H1 (cell line): ENCODE measurements around the gene SSH2. TPM values are rescaled to one million over a fixed set of nuclear protein-coding genes. Genes with fewer than 3 reads are reported as not detected.

Experiments
- CTCF ChIA-PET: fragments of 300-600 bp; sonication (Branson Sonifier 250); formaldehyde crosslinking; loops from one replicate; lab custom pipeline; 2021; ENCODE audit not compliant: partially characterized antibody; lab: Charles Lee
- POLR2A ChIA-PET: fragments of 300-600 bp; sonication (Branson Sonifier 250); formaldehyde crosslinking; loops from one replicate; lab custom pipeline; 2021; ENCODE audit warnings: inconsistent platforms; ENCODE audit not compliant: partially characterized antibody; lab: Charles Lee
- DNase-seq, 2 experiments: peaks; one replicate each; pipeline versions ENCODE4 v3.0.0 to v3.0.0-alpha.2; 2010 to 2022; ENCODE audit warnings: low spot score in 2 of 2, low read depth in 1 of 2, mixed read lengths in 1 of 2
- FAIRE-seq: peaks from 2 replicates; lab custom pipeline; 2011; peaks lifted over from hg19 to GRCh38; lab: Jason Lieb, UNC
- H2AFZ ChIP-seq: 2 replicates; pipeline ENCODE4 v1.8.1; 2012; ENCODE audit warnings: low read length, inconsistent platforms
- H2AK5ac ChIP-seq: 2 replicates; pipeline ENCODE4 v1.6.1; 2013; ENCODE audit warnings: low read depth, low read length
- H2BK120ac ChIP-seq: replicated peaks from 2 replicates; pipeline ENCODE3; 2013; ENCODE audit warnings: low read depth, low read length, inconsistent platforms
- H2BK12ac ChIP-seq: 2 replicates; pipeline ENCODE4 v1.6.1; 2013; ENCODE audit warnings: low read depth, low read length
- H2BK15ac ChIP-seq: 2 replicates; pipeline ENCODE4 v1.6.1; 2013; ENCODE audit warnings: low read length
- H2BK20ac ChIP-seq: 2 replicates; pipeline ENCODE4 v1.6.1; 2013; ENCODE audit warnings: low read length
- H2BK5ac ChIP-seq: 2 replicates; pipeline ENCODE4 v1.6.1; 2013; ENCODE audit warnings: low read depth, low read length
- H3K14ac ChIP-seq: 2 replicates; pipeline ENCODE4 v1.6.1; 2013; ENCODE audit warnings: inconsistent platforms; ENCODE audit not compliant: insufficient read length
- H3K18ac ChIP-seq: 2 replicates; pipeline ENCODE4 v1.6.1; 2013; ENCODE audit warnings: low read length; ENCODE audit errors: extremely low read depth
- H3K23ac ChIP-seq: 2 replicates; pipeline ENCODE4 v1.6.1; 2013; ENCODE audit warnings: inconsistent platforms; ENCODE audit not compliant: insufficient read length
- H3K23me2 ChIP-seq: 2 replicates; pipeline ENCODE4 v1.6.1; 2013; ENCODE audit warnings: low read depth, low read length
- H3K27ac ChIP-seq: 2 replicates; pipeline ENCODE4 v1.6.1; 2011; ENCODE audit warnings: low read depth, low read length, inconsistent platforms
- H3K27me3 ChIP-seq, 4 experiments: replicated peaks in 1 of 4; 1 replicate in 1 of 4; 2 replicates in 3 of 4; pipeline versions ENCODE4 v1.6.1 to v1.8.1; 2011 to 2013; ENCODE audit warnings: low read length in 3 of 4, mild to moderate bottlenecking in 3 of 4, inconsistent platforms in 2 of 4, mixed read lengths in 2 of 4, moderate library complexity in 1 of 4; ENCODE audit not compliant: control insufficient read depth in 3 of 4, insufficient read depth in 3 of 4; ENCODE audit errors: extremely low read depth in 1 of 4
- H3K36me3 ChIP-seq, 4 experiments: 2 replicates each; pipeline versions ENCODE4 v1.6.1 to v1.8.1; 2011 to 2013; ENCODE audit warnings: mild to moderate bottlenecking in 4 of 4, low read length in 3 of 4, moderate library complexity in 2 of 4, control low read depth in 1 of 4, inconsistent platforms in 1 of 4; ENCODE audit not compliant: insufficient read depth in 4 of 4, control insufficient read depth in 2 of 4
- H3K4ac ChIP-seq: replicated peaks from 2 replicates; pipeline ENCODE3; 2013; ENCODE audit warnings: low read length, low read depth, mixed read lengths, inconsistent platforms; ENCODE audit not compliant: insufficient read length
- H3K4me1 ChIP-seq, 4 experiments: replicated peaks in 1 of 4; 1 replicate in 1 of 4; 2 replicates in 3 of 4; pipeline versions ENCODE4 v1.6.1 to v1.8.1; 2011 to 2013; ENCODE audit warnings: low read length in 3 of 4, inconsistent platforms in 2 of 4, mixed read lengths in 1 of 4; ENCODE audit not compliant: insufficient read depth in 4 of 4, control insufficient read depth in 3 of 4
- H3K4me2 ChIP-seq, 2 experiments: 2 replicates each; pipeline versions ENCODE4 v1.6.1 to v1.8.1; 2011 to 2013; ENCODE audit warnings: low read depth in 2 of 2, low read length in 2 of 2, control low read depth in 1 of 2, inconsistent platforms in 1 of 2, mild to moderate bottlenecking in 1 of 2; ENCODE audit not compliant: insufficient read depth in 1 of 2
- H3K4me3 ChIP-seq, 4 experiments: fragments of 200-600, 300-600 bp in 1 of 4; sonication (generic), shearing (Covaris generic), sonication (Bioruptor Twin) in 1 of 4; 2 replicates each; pipeline versions ENCODE4 v1.5.1 to v1.8.1; 2011 to 2016; ENCODE audit warnings: low read length in 4 of 4, low read depth in 3 of 4, control low read depth in 2 of 4, inconsistent platforms in 2 of 4, mild to moderate bottlenecking in 2 of 4, mixed read lengths in 1 of 4, moderate library complexity in 1 of 4; ENCODE audit not compliant: insufficient read depth in 2 of 4; ENCODE audit errors: extremely low read depth in 1 of 4
- H3K56ac ChIP-seq: replicated peaks from 2 replicates; pipeline ENCODE3; 2013; ENCODE audit warnings: low read depth, mild to moderate bottlenecking, mixed read lengths, low read length, inconsistent platforms; ENCODE audit not compliant: insufficient read length
- H3K79me1 ChIP-seq: 2 replicates; pipeline ENCODE4 v1.6.1; 2013; ENCODE audit warnings: low read depth, low read length, control low read depth
- H3K79me2 ChIP-seq, 2 experiments: 2 replicates each; pipeline versions ENCODE4 v1.6.1 to v1.8.1; 2012 to 2013; ENCODE audit warnings: low read length in 2 of 2, mild to moderate bottlenecking in 2 of 2, inconsistent platforms in 1 of 2; ENCODE audit not compliant: insufficient read depth in 2 of 2, control insufficient read depth in 1 of 2
- H3K9ac ChIP-seq, 4 experiments: replicated peaks in 1 of 4; 1 replicate in 1 of 4; 2 replicates in 3 of 4; pipeline versions ENCODE4 v1.6.1 to v1.8.1; 2011 to 2013; ENCODE audit warnings: low read depth in 3 of 4, low read length in 3 of 4, control low read depth in 2 of 4, mild to moderate bottlenecking in 2 of 4, moderate library complexity in 2 of 4, inconsistent platforms in 1 of 4; ENCODE audit errors: extremely low read depth in 1 of 4
- H3K9me3 ChIP-seq, 2 experiments: 2 replicates each; pipeline versions ENCODE4 v1.6.1 to v1.8.1; 2012 to 2013; ENCODE audit warnings: mild to moderate bottlenecking in 2 of 2, moderate library complexity in 2 of 2, control low read depth in 1 of 2, inconsistent platforms in 1 of 2, low read depth in 1 of 2, low read length in 1 of 2, mixed read lengths in 1 of 2; ENCODE audit not compliant: insufficient read depth in 2 of 2
- H4K20me1 ChIP-seq, 2 experiments: replicated peaks in 1 of 2; 2 replicates each; pipeline versions ENCODE3 to v1.8.1; 2011 to 2013; ENCODE audit warnings: inconsistent platforms in 2 of 2, low read length in 2 of 2, mild to moderate bottlenecking in 1 of 2; ENCODE audit not compliant: insufficient read depth in 2 of 2, control insufficient read depth in 1 of 2
- H4K5ac ChIP-seq: 2 replicates; pipeline ENCODE4 v1.6.1; 2013; ENCODE audit warnings: low read length, low read depth, mixed read lengths, inconsistent platforms; ENCODE audit not compliant: insufficient read length
- H4K8ac ChIP-seq: 2 replicates; pipeline ENCODE4 v1.8.0; 2013; ENCODE audit warnings: mild to moderate bottlenecking, moderate library complexity, low read length, inconsistent platforms; ENCODE audit not compliant: insufficient read depth; ENCODE audit errors: extremely low read depth
- H4K91ac ChIP-seq: replicated peaks from 2 replicates; pipeline ENCODE3; 2013; ENCODE audit warnings: low read length, mixed read lengths, inconsistent platforms; ENCODE audit not compliant: insufficient read length
- ASH2L ChIP-seq: fragments of 200-600, 300-600 bp; sonication (generic); IDR thresholded peaks from one replicate; pipeline ENCODE4 v1.7.1; 2017; ENCODE audit warnings: low read length
- CEBPB ChIP-seq: IDR thresholded peaks from 2 replicates; pipeline ENCODE4 v1.6.1; 2012; ENCODE audit warnings: low read depth, low read length
- CREB1 ChIP-seq: IDR thresholded peaks from 2 replicates; pipeline ENCODE4 v1.6.1; 2012; ENCODE audit warnings: inconsistent platforms
- EGR1 ChIP-seq: IDR thresholded peaks from 2 replicates; pipeline ENCODE4 v1.6.1; 2011; ENCODE audit warnings: low read depth, low read length, borderline replicate concordance
- EP300 ChIP-seq, 2 experiments: IDR thresholded peaks; 1 replicate in 1 of 2; 2 replicates in 1 of 2; pipeline ENCODE4 v1.6.1; 2011 to 2012; ENCODE audit warnings: low read depth in 2 of 2, low read length in 2 of 2, mild to moderate bottlenecking in 2 of 2, borderline replicate concordance in 1 of 2, inconsistent platforms in 1 of 2, moderate library complexity in 1 of 2
- GTF2F1 ChIP-seq: IDR thresholded peaks from 2 replicates; pipeline ENCODE4 v1.6.1; 2012; ENCODE audit warnings: low read depth, low read length, improper control_type of control experiment, borderline replicate concordance
- KDM5A ChIP-seq: fragments of 200-600 bp; IDR thresholded peaks from 2 replicates; pipeline ENCODE4 v1.7.1; 2012; ENCODE audit warnings: mild to moderate bottlenecking, low read length, inconsistent platforms, mixed read lengths
- RXRA ChIP-seq: IDR thresholded peaks from 2 replicates; pipeline ENCODE4 v1.6.1; 2011; ENCODE audit warnings: low read depth, mild to moderate bottlenecking, low read length, moderate library complexity; ENCODE audit not compliant: insufficient read depth
- SIRT6 ChIP-seq: IDR thresholded peaks from one replicate; pipeline ENCODE4 v1.7.1; 2012; ENCODE audit warnings: low read length, inconsistent platforms
- SRF ChIP-seq: IDR thresholded peaks from 2 replicates; pipeline ENCODE4 v1.6.1; 2011; ENCODE audit warnings: mild to moderate bottlenecking, low read depth, low read length, moderate library complexity
- TBP ChIP-seq: IDR thresholded peaks from 2 replicates; pipeline ENCODE4 v1.6.1; 2011; ENCODE audit warnings: low read depth, low read length, improper control_type of control experiment
- YY1 ChIP-seq: IDR thresholded peaks from 2 replicates; pipeline ENCODE4 v1.6.1; 2011; ENCODE audit warnings: low read depth, mild to moderate bottlenecking, low read length
- WGBS, 2 experiments: shearing (Covaris generic) in 1 of 2; methylation state at CpG; one replicate each; pipeline versions ENCODE4 v1.1.6 to v1.1.7; 2013 to 2015; ENCODE audit warnings: low lambda C conversion rate in 2 of 2, mixed read lengths in 2 of 2, inconsistent platforms in 1 of 2, low coverage in 1 of 2, missing lambda C conversion rate in 1 of 2; ENCODE audit not compliant: insufficient replicate concordance in 2 of 2, insufficient coverage in 1 of 2, insufficient read length in 1 of 2; ENCODE audit errors: extremely low coverage in 1 of 2, missing lambda C conversion rate in 1 of 2; 5-methylcytosine and 5-hydroxymethylcytosine counted together
- polyA plus RNA-seq, 7 experiments: library from polyadenylated mRNA; depleted of rRNA in 3 of 7; stranded (reverse) in 5 of 7; unstranded in 2 of 7; fragments of >200 nt in 5 of 7; fragments of 200-250 nt in 2 of 7; gene quantifications; 1 replicate in 5 of 7; 2 replicates in 1 of 7; 4 replicates in 1 of 7; pipeline versions ENCODE4 v1.2.1 to v1.2.3, GENCODE V29; 2011 to 2013; ENCODE audit warnings: missing spikeins in 2 of 7, mixed read lengths in 2 of 7
- total RNA-seq: library from RNA; stranded (reverse); fragmentation: NEBNext Ultra II Directional; extraction: Animal tissue kit (Norgen Biotek cat#: 25700); gene quantifications from 2 replicates; pipeline ENCODE4 v1.2.1, GENCODE V29; 2021
- TF ChIP-seq, protein P1 (sequence below), 3 experiments: IDR thresholded peaks; 1 replicate in 2 of 3; 2 replicates in 1 of 3; pipeline versions ENCODE4 v1.5.1 to v1.6.1; 2011; ENCODE audit warnings: low read length in 3 of 3, mild to moderate bottlenecking in 3 of 3, inconsistent platforms in 2 of 3, low read depth in 1 of 3, moderate library complexity in 1 of 3; ENCODE audit not compliant: insufficient read depth in 1 of 3; ENCODE audit errors: control extremely low read depth in 1 of 3

Gene SSH2
- total and polyA plus RNA-seq, 2 of the 8 experiments (the other 6 are each of a cell fraction or from before 2014, with no cell fraction given), result 5.2 to 15.9 TPM

DNA sequence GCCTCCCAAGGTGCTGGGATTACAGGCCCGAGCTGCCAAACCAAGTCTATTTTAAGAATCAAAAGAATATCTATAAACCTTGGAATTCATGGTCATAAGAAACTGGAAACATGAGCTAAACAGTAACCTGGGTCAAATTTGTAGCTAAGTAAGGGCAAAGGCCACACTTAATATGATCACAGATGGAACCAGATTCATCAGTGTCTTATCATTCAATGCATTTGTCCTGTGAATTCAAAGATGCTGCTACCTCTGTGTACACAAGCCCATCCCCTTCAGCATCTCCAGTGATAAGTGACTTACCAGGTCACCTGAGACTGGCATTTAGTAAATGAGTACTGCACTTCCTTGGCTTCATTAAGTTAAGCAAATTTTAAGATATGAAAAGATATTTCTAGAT, 108.1 kb downstream of the SSH2 start:
- WGBS, 2 experiments, result 89% methylated on average over 1 of the region's 1 CpG; no CpG with 5 or more reads in 1 of the 2 experiments
- Histone ChIP-seq H3K23ac (no peak overlapping the region), H2BK120ac (no peak overlapping the region), H4K8ac (no peak overlapping the region), H4K20me1 (no peaks in the 10 kb centered on the region), H3K79me2 (no peaks in the 10 kb centered on the region), H3K4me1 (no peaks in the 10 kb centered on the region), H2BK5ac (no peak overlapping the region), H3K9me3 (no peaks in the 10 kb centered on the region), H2BK20ac (no peak overlapping the region), H2AFZ (no peak overlapping the region), H3K27me3 (no peaks in the 10 kb centered on the region; a peak in 1 of 7 replicates), H3K56ac (no peak overlapping the region), H3K9ac (no peak overlapping the region), H3K27ac (no peak overlapping the region), H3K18ac (no peak overlapping the region), H3K79me1 (no peaks in the 10 kb centered on the region), H4K5ac (no peak overlapping the region), H2AK5ac (no peak overlapping the region), H2BK15ac (no peak overlapping the region), H3K4ac (no peak overlapping the region), H3K14ac (no peak overlapping the region), H4K91ac (no peak overlapping the region), H3K4me3 (no peak overlapping the region), H2BK12ac (no peak overlapping the region), H3K36me3 (no peaks in the 10 kb centered on the region), H3K4me2 (no peak overlapping the region), H3K23me2 (no peaks in the 10 kb centered on the region)
- ChIA-PET CTCF (interaction anchor here (0.7 to 2.4 kb wide), 5 partner anchors 14 to 522 kb away, joined by 3 to 9 read pairs (median 5); no protein-coding TSS in a partner anchor), POLR2A (interaction anchor here (1.0 kb wide), 1 partner anchor 108 kb away, joined by 3 read pairs; the partner anchor contains the start of gene SSH2)
- DNase-seq, result no peak
- FAIRE-seq, result no peak
- no peak for TF ChIP-seq EGR1
- TF ChIP-seq, protein P1, sequence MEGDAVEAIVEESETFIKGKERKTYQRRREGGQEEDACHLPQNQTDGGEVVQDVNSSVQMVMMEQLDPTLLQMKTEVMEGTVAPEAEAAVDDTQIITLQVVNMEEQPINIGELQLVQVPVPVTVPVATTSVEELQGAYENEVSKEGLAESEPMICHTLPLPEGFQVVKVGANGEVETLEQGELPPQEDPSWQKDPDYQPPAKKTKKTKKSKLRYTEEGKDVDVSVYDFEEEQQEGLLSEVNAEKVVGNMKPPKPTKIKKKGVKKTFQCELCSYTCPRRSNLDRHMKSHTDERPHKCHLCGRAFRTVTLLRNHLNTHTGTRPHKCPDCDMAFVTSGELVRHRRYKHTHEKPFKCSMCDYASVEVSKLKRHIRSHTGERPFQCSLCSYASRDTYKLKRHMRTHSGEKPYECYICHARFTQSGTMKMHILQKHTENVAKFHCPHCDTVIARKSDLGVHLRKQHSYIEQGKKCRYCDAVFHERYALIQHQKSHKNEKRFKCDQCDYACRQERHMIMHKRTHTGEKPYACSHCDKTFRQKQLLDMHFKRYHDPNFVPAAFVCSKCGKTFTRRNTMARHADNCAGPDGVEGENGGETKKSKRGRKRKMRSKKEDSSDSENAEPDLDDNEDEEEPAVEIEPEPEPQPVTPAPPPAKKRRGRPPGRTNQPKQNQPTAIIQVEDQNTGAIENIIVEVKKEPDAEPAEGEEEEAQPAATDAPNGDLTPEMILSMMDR (IDR thresholded peaks at IDR 0.05; ENCODE audit: control extremely low read depth in 1 of 3, insufficient read depth in 1 of 3, low read depth in 1 of 3, low read length in 3 of 3), result no peak
- TF ChIP-seq TBP, result no peak
- TF ChIP-seq SIRT6, result no peak
- no peak for TF ChIP-seq CREB1
- TF ChIP-seq YY1, result no peak
- no peak for TF ChIP-seq KDM5A
- TF ChIP-seq SRF, result no peak
- no peak for TF ChIP-seq RXRA
- no peak for TF ChIP-seq GTF2F1
- no peak for TF ChIP-seq ASH2L
- no peak for TF ChIP-seq EP300 (IDR thresholded peaks at IDR 0.05; ENCODE audit: borderline replicate concordance in 1 of 2, low read depth in 2 of 2, low read length in 2 of 2)
- no peak for TF ChIP-seq CEBPB
